ENCODE data around the gene LIMA1. TPM values are rescaled to one million over a fixed set of nuclear protein-coding genes. Genes with fewer than 3 reads are reported as not detected.

The LIMA1 gene
- total and polyA plus RNA-seq, 9 of the 15 experiments (the other 6 are each of a cell fraction or from before 2014, with no cell fraction given), result 20.2 to 37.8 (median 27.3) TPM

- TF ChIP-seq ZNF398 (CRISPR knock-in tag; IDR thresholded peaks at IDR 0.05) (no peak), MITF (IDR thresholded peaks at IDR 0.05) (no peak), CBX5 (IDR thresholded peaks at IDR 0.05; ENCODE audit: borderline replicate concordance, low read depth) (no peak), CTBP1 (IDR thresholded peaks at IDR 0.05; ENCODE audit: borderline replicate concordance) (no peak), E4F1 (CRISPR knock-in tag; IDR thresholded peaks at IDR 0.05; ENCODE audit: borderline replicate concordance) (no peak), RFX5 (IDR thresholded peaks at IDR 0.05; ENCODE audit: low read depth, low read length) (no peak), NCOA6 (IDR thresholded peaks at IDR 0.05) (no peak), MCM3 (IDR thresholded peaks at IDR 0.05) (no peak), FIP1L1 (IDR thresholded peaks at IDR 0.05; ENCODE audit: low read depth, low read length, poor library complexity, severe bottlenecking) (no peak), HDAC6 (IDR thresholded peaks at IDR 0.05; ENCODE audit: low read depth, low read length) (no peak), MCM2 (IDR thresholded peaks at IDR 0.05; ENCODE audit: low read depth) (no peak), SP2 (IDR thresholded peaks at IDR 0.05; ENCODE audit: extremely low read depth, low read depth, low read length, poor library complexity, severe bottlenecking) (no peak), KDM5B (IDR thresholded peaks at IDR 0.05; ENCODE audit: insufficient replicate concordance, low read depth, low read length) (no peak), OTX1 (CRISPR knock-in tag; IDR thresholded peaks at IDR 0.05) (no peak), TAF9B (IDR thresholded peaks at IDR 0.05; ENCODE audit: partially characterized antibody) (no peak)
These were observed 82.6 kb downstream of the LIMA1 start (continued) for GRCh38 chr12:50200552-50201273.
